GM12878 (cell line): ENCODE measurements around the gene PELI1. TPM values are rescaled to one million over a fixed set of nuclear protein-coding genes. Genes with fewer than 3 reads are reported as not detected.

ENCODE experiments used
- BMI1 ChIP-seq: fragments of 450-650 bp; IDR thresholded peaks from 2 replicates; pipeline ENCODE4 v1.6.1; 2016; ENCODE audit warnings: mild to moderate bottlenecking, moderate library complexity, borderline replicate concordance
- CEBPB ChIP-seq, 2 experiments: fragments of 150-350 bp in 1 of 2; IDR thresholded peaks; 2 replicates each; pipeline ENCODE4 v1.6.1; 2012 to 2014; ENCODE audit warnings: low read depth in 2 of 2, low read length in 2 of 2, borderline replicate concordance in 1 of 2, inconsistent platforms in 1 of 2
- FOXM1 ChIP-seq: IDR thresholded peaks from 2 replicates; pipeline ENCODE4 v1.6.1; 2012; ENCODE audit warnings: low read depth, mild to moderate bottlenecking, inconsistent platforms, low read length, moderate library complexity
- HDAC6 ChIP-seq: fragments of 200-600 bp; sonication (generic); IDR thresholded peaks from one replicate; pipeline ENCODE4 v1.8.0; 2017; ENCODE audit warnings: antibody characterized with exemption; ENCODE audit not compliant: unreplicated experiment
- IKZF1 ChIP-seq: fragments of 450-650 bp; conservative IDR thresholded peaks from 2 replicates; pipeline ENCODE4 v1.6.1; 2017; ENCODE audit warnings: antibody characterized with exemption, mild to moderate bottlenecking
- IKZF2 ChIP-seq, 2 experiments: fragments of 450-650 bp; IDR thresholded peaks; 2 replicates each; pipeline ENCODE4 v1.6.1; 2017; ENCODE audit warnings: mild to moderate bottlenecking in 2 of 2, moderate library complexity in 2 of 2
- NFIC ChIP-seq: IDR thresholded peaks from 2 replicates; pipeline ENCODE4 v1.6.1; 2012; ENCODE audit warnings: low read depth, mild to moderate bottlenecking, inconsistent platforms, low read length, moderate library complexity
- RBBP5 ChIP-seq: fragments of 200-600 bp; sonication (generic); conservative IDR thresholded peaks from 2 replicates; pipeline ENCODE4 v1.6.1; 2016
- RELA ChIP-seq: fragments of 450-650 bp; IDR thresholded peaks from 2 replicates; pipeline ENCODE4 v1.8.0; 2014; ENCODE audit warnings: borderline replicate concordance; ENCODE audit not compliant: partially characterized antibody
- RUNX3 ChIP-seq: IDR thresholded peaks from 2 replicates; pipeline ENCODE4 v1.6.1; 2012; ENCODE audit warnings: low read length, inconsistent platforms
- SMARCA5 ChIP-seq: fragments of 450-650 bp; IDR thresholded peaks from 2 replicates; pipeline ENCODE4 v1.6.1; 2017; ENCODE audit warnings: mild to moderate bottlenecking
- SMC3 ChIP-seq: IDR thresholded peaks from 2 replicates; pipeline ENCODE4 v1.6.1; 2011; ENCODE audit warnings: low read length, improper control_type of control experiment, borderline replicate concordance
- polyA plus RNA-seq, 11 experiments: library from polyadenylated mRNA; depleted of rRNA in 4 of 11; unstranded in 6 of 11; stranded (reverse) in 5 of 11; fragments of >200 nt; fragmentation: Nextera tagmentation in 4 of 11; fragmentation: Illumina TruSeq in 1 of 11; extraction: Ambion mirVana in 4 of 11; extraction: Trizol in 1 of 11; gene quantifications; 1 replicate in 1 of 11; 2 replicates in 10 of 11; pipeline versions ENCODE4 v1.2.1 to v1.2.3, GENCODE V29; 2011 to 2016; ENCODE audit warnings: inconsistent platforms in 2 of 11, missing spikeins in 2 of 11, low read depth in 1 of 11
- total RNA-seq, 4 experiments: library from RNA; depleted of rRNA in 3 of 4; stranded (reverse); fragments of >200 nt in 3 of 4; fragmentation: Illumina TruSeq in 1 of 4; extraction: Trizol in 1 of 4; gene quantifications; 2 replicates each; pipeline versions ENCODE4 v1.2.1 to v1.2.3, GENCODE V29; 2013 to 2021
- TF ChIP-seq, protein P1 (sequence below): fragments of 450-650 bp; IDR thresholded peaks from 2 replicates; pipeline ENCODE4 v1.6.1; 2018; ENCODE audit warnings: mild to moderate bottlenecking, low read depth, moderate library complexity; ENCODE audit not compliant: partially characterized antibody
- TF ChIP-seq, protein P2 (sequence below): fragments of 450-650 bp; formaldehyde crosslinking; IDR thresholded peaks from 2 replicates; pipeline ENCODE4 v1.4.0; 2020; ENCODE audit warnings: mild to moderate bottlenecking, moderate library complexity
- TF ChIP-seq, protein P3 (sequence below): IDR thresholded peaks from 2 replicates; pipeline ENCODE4 v1.6.1; 2012; ENCODE audit warnings: low read length, inconsistent platforms
- TF ChIP-seq, protein P4 (sequence below), 3 experiments: IDR thresholded peaks in 2 of 3; conservative IDR thresholded peaks in 1 of 3; 2 replicates each; pipeline ENCODE4 v1.5.1; 2011; ENCODE audit warnings: low read depth in 3 of 3, low read length in 3 of 3, mild to moderate bottlenecking in 3 of 3, control low read depth in 2 of 3, moderate library complexity in 2 of 3, inconsistent platforms in 1 of 3, mixed read lengths in 1 of 3; ENCODE audit not compliant: control insufficient read depth in 2 of 3, insufficient read depth in 1 of 3; ENCODE audit errors: extremely low read depth in 1 of 3
- TF ChIP-seq, protein P5 (sequence below): fragments of 450-650 bp; conservative IDR thresholded peaks from 2 replicates; pipeline ENCODE4 v1.6.1; 2017; ENCODE audit warnings: mild to moderate bottlenecking, moderate library complexity

The PELI1 gene
- total and polyA plus RNA-seq, 10 of the 15 experiments (the other 5 are each of a cell fraction or from before 2014, with no cell fraction given) = 12.1 to 92.0 (median 39.8) TPM

DNA sequence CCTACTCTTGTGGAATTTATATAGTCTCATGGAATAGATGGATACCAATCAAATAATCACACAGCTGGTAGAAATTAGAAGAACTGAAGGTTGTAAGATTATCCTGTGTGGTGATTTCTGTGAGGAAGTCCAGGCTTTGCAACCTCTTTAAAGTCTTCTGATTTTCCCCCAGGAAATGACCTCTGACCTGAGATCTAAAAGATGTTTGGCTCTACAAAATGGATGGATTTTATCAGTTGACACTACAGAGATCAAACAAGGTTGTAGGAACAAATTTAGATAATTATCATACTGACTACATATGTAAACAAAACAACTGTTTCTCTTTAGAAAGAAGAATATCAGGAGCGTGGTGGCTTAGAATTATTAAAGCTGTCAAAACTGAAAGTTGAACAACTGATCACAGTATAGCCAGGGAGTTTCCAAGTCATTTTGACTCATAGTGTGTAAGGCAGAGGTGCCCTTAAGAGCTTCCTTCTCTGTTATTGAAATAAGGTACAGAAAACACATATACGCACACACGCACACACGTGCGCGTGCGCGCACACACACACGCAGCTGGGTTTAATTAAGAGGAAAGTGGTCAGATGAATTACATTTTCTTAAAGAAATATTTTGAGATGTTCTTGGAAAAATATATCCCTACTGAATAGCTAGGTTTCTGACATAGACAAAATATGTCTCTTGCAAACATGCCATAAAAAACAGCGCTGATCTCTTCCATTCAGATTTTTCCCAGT, 35.5 kb upstream of the PELI1 start (continued):
- TF ChIP-seq, protein P1, sequence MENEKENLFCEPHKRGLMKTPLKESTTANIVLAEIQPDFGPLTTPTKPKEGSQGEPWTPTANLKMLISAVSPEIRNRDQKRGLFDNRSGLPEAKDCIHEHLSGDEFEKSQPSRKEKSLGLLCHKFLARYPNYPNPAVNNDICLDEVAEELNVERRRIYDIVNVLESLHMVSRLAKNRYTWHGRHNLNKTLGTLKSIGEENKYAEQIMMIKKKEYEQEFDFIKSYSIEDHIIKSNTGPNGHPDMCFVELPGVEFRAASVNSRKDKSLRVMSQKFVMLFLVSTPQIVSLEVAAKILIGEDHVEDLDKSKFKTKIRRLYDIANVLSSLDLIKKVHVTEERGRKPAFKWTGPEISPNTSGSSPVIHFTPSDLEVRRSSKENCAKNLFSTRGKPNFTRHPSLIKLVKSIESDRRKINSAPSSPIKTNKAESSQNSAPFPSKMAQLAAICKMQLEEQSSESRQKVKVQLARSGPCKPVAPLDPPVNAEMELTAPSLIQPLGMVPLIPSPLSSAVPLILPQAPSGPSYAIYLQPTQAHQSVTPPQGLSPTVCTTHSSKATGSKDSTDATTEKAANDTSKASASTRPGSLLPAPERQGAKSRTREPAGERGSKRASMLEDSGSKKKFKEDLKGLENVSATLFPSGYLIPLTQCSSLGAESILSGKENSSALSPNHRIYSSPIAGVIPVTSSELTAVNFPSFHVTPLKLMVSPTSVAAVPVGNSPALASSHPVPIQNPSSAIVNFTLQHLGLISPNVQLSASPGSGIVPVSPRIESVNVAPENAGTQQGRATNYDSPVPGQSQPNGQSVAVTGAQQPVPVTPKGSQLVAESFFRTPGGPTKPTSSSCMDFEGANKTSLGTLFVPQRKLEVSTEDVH = no peak
- TF ChIP-seq NFIC = peak; percentile 82
- peak; percentile 75; the same call in 1 of the 2 replicates for TF ChIP-seq SMARCA5
- peak in 1 of 2 experiments; percentile 61; a peak in 1 of 4 replicates for TF ChIP-seq CEBPB (IDR thresholded peaks at IDR 0.05; ENCODE audit: borderline replicate concordance in 1 of 2, low read depth in 2 of 2, low read length in 2 of 2)
- peak; percentile 11; the same call in 1 of the 2 replicates for TF ChIP-seq SMC3
- TF ChIP-seq BMI1 = peak; percentile 36; the same call in 1 of the 2 replicates
- TF ChIP-seq, protein P2, sequence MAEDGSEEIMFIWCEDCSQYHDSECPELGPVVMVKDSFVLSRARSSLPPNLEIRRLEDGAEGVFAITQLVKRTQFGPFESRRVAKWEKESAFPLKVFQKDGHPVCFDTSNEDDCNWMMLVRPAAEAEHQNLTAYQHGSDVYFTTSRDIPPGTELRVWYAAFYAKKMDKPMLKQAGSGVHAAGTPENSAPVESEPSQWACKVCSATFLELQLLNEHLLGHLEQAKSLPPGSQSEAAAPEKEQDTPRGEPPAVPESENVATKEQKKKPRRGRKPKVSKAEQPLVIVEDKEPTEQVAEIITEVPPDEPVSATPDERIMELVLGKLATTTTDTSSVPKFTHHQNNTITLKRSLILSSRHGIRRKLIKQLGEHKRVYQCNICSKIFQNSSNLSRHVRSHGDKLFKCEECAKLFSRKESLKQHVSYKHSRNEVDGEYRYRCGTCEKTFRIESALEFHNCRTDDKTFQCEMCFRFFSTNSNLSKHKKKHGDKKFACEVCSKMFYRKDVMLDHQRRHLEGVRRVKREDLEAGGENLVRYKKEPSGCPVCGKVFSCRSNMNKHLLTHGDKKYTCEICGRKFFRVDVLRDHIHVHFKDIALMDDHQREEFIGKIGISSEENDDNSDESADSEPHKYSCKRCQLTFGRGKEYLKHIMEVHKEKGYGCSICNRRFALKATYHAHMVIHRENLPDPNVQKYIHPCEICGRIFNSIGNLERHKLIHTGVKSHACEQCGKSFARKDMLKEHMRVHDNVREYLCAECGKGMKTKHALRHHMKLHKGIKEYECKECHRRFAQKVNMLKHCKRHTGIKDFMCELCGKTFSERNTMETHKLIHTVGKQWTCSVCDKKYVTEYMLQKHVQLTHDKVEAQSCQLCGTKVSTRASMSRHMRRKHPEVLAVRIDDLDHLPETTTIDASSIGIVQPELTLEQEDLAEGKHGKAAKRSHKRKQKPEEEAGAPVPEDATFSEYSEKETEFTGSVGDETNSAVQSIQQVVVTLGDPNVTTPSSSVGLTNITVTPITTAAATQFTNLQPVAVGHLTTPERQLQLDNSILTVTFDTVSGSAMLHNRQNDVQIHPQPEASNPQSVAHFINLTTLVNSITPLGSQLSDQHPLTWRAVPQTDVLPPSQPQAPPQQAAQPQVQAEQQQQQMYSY (CRISPR knock-in tag) = no peak
- TF ChIP-seq FOXM1 = peak; percentile 76
- TF ChIP-seq, protein P3, sequence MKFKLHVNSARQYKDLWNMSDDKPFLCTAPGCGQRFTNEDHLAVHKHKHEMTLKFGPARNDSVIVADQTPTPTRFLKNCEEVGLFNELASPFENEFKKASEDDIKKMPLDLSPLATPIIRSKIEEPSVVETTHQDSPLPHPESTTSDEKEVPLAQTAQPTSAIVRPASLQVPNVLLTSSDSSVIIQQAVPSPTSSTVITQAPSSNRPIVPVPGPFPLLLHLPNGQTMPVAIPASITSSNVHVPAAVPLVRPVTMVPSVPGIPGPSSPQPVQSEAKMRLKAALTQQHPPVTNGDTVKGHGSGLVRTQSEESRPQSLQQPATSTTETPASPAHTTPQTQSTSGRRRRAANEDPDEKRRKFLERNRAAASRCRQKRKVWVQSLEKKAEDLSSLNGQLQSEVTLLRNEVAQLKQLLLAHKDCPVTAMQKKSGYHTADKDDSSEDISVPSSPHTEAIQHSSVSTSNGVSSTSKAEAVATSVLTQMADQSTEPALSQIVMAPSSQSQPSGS = peak; percentile 88
- TF ChIP-seq IKZF2 (IDR thresholded peaks at IDR 0.05) = peak; percentile 68 to 76; a peak in 3 of 4 replicates
- TF ChIP-seq, protein P4, sequence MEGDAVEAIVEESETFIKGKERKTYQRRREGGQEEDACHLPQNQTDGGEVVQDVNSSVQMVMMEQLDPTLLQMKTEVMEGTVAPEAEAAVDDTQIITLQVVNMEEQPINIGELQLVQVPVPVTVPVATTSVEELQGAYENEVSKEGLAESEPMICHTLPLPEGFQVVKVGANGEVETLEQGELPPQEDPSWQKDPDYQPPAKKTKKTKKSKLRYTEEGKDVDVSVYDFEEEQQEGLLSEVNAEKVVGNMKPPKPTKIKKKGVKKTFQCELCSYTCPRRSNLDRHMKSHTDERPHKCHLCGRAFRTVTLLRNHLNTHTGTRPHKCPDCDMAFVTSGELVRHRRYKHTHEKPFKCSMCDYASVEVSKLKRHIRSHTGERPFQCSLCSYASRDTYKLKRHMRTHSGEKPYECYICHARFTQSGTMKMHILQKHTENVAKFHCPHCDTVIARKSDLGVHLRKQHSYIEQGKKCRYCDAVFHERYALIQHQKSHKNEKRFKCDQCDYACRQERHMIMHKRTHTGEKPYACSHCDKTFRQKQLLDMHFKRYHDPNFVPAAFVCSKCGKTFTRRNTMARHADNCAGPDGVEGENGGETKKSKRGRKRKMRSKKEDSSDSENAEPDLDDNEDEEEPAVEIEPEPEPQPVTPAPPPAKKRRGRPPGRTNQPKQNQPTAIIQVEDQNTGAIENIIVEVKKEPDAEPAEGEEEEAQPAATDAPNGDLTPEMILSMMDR (IDR thresholded peaks at IDR 0.05 in 2 of 3, conservative IDR thresholded peaks at IDR 0.05 in 1 of 3; ENCODE audit: control insufficient read depth in 2 of 3, extremely low read depth in 1 of 3, insufficient read depth in 1 of 3, low read depth in 3 of 3, low read length in 3 of 3) = no peak
- TF ChIP-seq RELA = peak; percentile 71
- TF ChIP-seq RUNX3 = peak; percentile 65
- TF ChIP-seq HDAC6 = no peak
- TF ChIP-seq, protein P5, sequence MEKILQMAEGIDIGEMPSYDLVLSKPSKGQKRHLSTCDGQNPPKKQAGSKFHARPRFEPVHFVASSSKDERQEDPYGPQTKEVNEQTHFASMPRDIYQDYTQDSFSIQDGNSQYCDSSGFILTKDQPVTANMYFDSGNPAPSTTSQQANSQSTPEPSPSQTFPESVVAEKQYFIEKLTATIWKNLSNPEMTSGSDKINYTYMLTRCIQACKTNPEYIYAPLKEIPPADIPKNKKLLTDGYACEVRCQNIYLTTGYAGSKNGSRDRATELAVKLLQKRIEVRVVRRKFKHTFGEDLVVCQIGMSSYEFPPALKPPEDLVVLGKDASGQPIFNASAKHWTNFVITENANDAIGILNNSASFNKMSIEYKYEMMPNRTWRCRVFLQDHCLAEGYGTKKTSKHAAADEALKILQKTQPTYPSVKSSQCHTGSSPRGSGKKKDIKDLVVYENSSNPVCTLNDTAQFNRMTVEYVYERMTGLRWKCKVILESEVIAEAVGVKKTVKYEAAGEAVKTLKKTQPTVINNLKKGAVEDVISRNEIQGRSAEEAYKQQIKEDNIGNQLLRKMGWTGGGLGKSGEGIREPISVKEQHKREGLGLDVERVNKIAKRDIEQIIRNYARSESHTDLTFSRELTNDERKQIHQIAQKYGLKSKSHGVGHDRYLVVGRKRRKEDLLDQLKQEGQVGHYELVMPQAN = no peak
- TF ChIP-seq IKZF1 = peak; percentile 65
- no peak for TF ChIP-seq RBBP5
